Activated CD4-positive, alpha-beta T cell treated with anti-CD3 and anti-CD28 coated beads for 4 hours (primary cell): ENCODE results near the gene KCNK4.
A peak's percentile ranks its signal among the peaks of the same experiment; 100 is the strongest.

Experiments used
- DNase-seq, 2 donors: peaks; one replicate each; pipeline ENCODE4 v3.0.0-alpha.2; 2020

KCNK4 gene

GRCh38 chr11:64269540-64270220 lies 21.4 kb upstream of the KCNK4 start:
- DNase-seq: peak; percentile 97

DNA sequence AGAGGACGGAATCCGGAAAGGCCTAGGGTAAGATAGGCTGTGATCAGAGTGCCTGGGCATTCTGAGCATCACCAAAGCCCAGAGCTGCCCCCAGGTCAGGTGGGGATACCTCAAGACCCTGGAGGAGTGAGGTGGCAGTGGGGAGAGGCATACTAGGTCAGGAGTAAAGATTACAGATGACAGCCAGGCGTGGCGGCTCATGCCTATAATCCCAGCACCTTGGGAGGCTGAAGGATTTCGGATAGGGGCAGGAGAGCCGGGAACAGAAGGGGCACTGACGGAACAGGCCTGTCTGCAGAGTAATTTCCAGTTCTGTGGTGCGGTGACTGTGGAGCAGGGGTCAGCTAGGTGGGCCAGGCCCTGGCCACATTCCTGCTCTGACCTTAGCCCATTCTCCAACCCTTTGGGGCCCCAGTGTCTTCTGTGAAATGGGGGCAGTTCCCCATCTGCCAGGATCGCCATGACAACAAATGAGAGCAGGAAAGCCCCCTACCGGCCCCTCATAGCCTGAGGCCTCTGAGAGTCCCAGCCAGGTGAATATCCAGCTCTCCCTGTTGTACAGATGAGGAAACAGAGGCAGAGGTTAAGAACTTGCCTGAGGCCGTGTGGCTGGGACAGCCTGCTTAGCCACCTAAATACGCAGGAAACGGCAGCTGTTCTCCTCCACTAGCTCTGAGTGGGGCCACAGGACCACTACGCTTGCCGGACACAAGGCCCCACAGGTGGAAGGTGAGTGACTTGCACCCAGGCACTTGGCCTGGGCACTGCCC lies 15.9 kb upstream of the KCNK4 start:
- no peak for DNase-seq

DNA sequence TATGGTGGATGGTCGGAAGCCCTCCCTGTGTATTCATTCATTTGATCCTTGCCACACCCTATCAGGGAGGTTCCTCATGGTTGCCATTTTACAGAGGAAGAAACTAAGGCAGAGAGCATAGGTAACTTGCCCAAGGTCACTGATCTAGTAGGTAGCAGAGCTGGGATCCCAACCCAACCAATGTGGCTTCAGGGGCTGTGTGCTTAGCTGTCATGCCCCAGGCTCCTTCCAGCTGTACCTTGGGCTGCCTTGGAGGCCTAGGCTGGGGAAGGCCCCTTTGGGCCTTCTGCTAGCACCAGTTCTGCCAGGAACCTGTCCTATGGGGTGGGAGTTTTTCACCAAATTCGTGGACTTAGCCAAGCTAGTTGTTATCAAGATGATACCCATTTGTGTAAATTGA lies 15.3 kb upstream of the KCNK4 start:
- DNase-seq: no peak

GRCh38 chr11:64276653-64277431 lies 14.3 kb upstream of the KCNK4 start:
- DNase-seq: no peak

DNA sequence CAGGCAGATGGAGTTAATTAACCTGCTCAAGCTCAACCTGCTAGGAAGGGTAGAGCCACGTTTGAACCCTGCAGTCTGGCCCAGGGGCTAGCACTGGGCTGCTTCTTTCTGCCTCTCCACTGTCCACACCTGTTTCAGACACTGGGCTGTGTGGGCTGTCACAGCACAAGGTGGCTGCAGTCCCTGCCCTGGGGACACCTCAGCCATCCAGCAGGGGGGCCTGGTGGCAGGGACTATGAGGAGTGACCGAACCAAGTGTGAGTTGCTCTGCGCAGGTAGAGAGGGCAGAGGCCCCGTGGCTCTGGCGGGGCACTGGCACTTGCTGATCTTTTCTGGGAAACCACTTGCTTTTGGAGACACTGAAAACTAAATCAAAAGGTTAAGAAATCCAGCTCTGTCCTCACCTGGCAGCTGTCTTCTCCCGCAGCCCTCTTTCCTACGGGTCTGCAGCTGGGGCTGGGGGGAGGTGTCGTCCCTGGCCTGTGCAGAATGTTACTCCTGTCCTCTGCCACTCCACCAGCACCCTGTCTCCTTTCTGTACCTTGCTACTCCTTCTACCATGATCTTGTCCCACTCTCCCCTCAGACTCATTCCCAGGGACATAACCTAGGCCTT lies 12.4 kb upstream of the KCNK4 start:
- no peak for DNase-seq

GRCh38 chr11:64281957-64282770 lies 8.9 kb upstream of the KCNK4 start:
- no peak for DNase-seq

DNA sequence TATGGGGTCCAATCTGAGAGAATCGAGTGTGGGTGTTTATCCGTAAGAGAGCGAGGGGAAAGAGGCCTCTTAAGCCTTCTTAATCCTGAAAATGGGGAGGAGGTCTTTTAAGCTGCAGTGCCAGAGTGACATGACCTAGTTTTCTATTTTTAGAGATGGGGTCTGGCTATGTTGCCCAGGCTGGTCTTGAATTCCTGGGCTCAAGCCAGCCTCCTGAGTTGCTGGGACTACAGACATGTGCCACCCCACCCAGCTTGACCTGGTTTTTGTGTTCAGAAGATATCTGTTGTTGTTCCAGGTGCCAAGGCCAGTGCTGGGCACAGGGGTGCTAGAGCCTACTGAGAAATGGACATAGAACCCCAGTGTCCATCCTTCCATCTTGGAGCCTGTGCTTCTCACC lies 8.0 kb upstream of the KCNK4 start:
- no peak for DNase-seq

GRCh38 chr11:64284048-64284961 lies 6.8 kb upstream of the KCNK4 start, which contains the start of gene BAD:
Gene BAD (minus strand): TSS chr11:64284665. CDS start chr11:64284368, 297 bp downstream.
- peak; percentile 89 to 90 for DNase-seq

DNA sequence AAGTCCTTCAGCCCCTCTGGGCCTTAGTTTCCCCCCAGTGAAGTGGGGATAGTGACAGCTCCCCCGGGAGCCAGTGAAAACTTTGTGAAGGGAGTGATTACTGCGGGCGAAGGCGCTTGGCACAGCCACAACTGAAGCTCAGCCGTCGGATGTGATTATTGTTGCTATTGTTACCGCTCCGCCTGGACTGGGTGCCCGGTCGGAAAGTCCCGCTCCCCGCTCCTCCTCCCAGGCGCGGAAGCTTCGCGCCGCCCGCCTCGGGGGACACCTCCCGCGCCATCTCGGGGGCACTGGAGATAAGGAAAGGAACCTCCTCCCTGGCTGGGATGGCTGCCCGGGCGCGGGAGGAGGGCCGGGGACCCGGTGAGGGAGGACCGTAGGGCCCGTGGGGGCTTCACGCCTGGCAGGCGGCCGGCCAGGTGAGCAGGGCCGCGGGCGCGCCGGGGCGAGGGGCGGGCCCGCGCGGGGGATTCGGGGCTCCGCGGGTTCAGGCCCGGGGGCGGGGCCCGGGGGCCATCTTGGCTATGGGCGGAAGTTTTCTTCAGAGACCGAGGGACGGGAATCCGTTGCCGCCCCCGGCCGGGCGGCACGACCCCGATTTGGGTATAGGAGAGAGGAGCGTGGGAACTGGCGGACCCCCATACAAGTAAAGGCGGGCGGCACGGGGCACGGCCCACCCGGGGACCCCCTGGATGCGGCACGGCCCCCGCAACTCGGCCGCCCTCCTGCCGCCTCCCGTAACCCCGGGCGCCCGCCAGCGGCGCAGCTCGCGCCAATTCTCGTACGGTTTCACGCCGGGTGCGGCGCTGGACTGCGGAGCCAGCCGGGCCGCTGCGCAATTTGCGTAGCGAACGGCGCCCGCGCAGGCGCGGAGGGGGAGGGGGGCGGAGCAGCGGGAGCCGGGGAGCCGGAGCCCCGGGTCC lies 5.9 kb upstream of the KCNK4 start, which contains the start of gene GPR137:
GPR137 (plus strand) TSS at position 887 of the 923 bp plus-strand sequence. CDS start 677 bp downstream, outside the sequence.
- peak; percentile 90 to 91 for DNase-seq

DNA sequence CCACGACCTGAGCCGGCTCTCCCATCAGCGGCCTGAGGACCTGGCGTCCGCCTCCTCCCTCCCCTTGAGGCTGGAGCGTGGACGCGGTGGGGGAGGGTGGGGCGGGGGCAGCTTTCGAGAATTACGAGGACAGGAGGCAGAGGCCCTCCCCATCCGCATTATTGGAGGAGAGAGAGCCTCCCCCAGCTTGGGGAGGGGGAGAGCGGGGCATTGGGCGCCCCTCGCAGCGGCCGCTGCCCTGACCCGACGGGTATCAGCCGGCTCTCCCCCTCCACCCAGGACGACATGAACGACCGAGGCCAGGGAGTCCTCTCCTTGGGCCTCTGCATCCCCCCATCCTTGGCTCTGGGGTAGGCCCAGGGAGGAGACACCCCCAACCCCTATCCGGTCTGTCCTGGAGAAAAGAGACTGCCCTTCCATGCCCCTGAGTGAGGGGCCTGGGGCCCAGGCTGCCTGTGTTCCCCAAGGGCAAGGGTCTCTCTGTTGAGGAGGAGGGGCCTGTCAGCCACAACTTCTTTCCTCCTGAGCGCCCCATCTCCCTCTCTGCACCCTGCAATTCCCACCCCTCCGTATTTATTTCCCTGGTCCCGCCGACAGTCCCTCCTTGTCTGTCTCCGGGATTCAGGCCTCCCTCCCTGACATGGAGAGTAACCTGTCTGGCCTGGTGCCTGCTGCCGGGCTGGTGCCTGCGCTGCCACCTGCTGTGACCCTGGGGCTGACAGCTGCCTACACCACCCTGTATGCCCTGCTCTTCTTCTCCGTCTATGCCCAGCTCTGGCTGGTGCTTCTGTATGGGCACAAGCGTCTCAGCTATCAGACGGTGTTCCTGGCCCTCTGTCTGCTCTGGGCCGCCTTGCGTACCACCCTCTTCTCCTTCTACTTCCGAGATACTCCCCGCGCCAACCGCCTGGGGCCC lies 5.0 kb upstream of the KCNK4 start:
- no peak for DNase-seq

GRCh38 chr11:64286801-64287159 lies 4.3 kb upstream of the KCNK4 start:
- DNase-seq: no peak

GRCh38 chr11:64287676-64288352 lies 3.3 kb upstream of the KCNK4 start:
- no peak for DNase-seq

- no peak for DNase-seq
These were observed 2.8 kb upstream of the KCNK4 start for GRCh38 chr11:64288353-64288750.

GRCh38 chr11:64289002-64289564 lies 2.0 kb upstream of the KCNK4 start:
- no peak for DNase-seq

GRCh38 chr11:64290352-64291261 lies 495 bp upstream of the KCNK4 start:
- DNase-seq: no peak

- no peak for DNase-seq
These were observed 804 bp downstream of the KCNK4 start for GRCh38 chr11:64291752-64292459.
